GM18499 (cell line): Measurements from ENCODE around the gene GAS7.

ENCODE experiments used
- ATAC-seq: cut with Tn5 transposase; IDR thresholded peaks from one replicate; pipeline ENCODE4 v1.9.1; 2021; ENCODE audit warnings: moderate number of reproducible peaks; ENCODE audit not compliant: insufficient read depth, unreplicated experiment

The GAS7 gene

DNA sequence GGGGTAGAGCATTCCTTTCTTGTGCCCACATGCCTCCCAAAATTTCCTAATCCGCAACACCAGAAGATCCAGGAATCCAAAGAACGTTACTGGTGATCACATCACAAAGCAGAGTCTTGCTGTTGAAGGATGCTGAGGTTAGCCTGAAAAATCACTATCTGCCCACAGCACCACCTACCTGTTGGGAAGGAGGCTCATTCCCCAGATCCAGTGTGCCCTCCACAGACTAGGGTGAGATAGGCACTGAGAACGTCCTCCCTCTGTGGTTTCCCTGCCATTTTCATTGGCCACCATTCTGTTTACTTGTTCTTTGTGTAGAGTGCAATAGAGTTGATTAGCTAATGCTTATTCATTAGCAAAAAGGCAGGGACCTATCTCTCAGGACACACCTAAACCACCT is 323.7 kb downstream of the GAS7 start:
- no peak for ATAC-seq

DNA sequence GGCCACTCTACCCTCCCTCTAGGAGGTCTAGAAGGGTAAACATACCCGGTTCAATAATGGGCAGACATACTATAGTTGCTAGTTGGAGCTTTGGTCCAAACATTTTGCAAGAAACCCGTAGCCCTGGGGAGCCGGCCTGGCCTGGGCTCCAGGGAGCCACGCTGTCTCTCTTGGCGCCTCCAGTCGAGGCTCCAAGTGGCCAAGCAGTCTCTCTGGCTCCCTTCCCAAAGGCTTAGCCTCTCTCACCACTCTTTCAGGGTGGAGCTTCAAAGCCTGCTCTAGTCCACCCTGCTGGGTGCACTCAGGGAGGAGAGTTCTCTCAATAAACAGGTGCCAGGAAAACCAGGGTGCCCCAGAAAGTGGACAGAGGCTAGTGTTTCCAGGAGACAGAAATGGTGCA is 325.6 kb downstream of the GAS7 start:
- no peak for ATAC-seq

DNA sequence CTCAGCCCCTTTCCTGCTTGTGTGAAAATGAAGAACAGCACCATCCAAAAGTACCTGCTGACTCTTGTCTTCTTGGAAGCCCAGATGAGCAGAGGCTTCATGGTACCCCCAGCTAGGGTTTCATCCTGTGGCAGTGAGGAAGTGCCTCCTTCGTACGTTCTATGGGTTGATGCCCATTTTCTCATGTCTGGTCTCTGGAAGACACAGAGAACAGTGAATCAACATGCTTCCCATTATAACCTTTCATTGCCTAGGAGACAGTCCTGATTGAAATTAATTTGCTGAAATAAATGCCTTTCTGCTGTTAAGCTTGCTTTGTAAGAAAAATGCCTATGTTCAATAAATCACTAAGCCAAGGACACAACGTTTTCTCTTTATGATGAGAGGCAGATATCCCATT is 329.9 kb downstream of the GAS7 start:
- ATAC-seq: no peak

DNA sequence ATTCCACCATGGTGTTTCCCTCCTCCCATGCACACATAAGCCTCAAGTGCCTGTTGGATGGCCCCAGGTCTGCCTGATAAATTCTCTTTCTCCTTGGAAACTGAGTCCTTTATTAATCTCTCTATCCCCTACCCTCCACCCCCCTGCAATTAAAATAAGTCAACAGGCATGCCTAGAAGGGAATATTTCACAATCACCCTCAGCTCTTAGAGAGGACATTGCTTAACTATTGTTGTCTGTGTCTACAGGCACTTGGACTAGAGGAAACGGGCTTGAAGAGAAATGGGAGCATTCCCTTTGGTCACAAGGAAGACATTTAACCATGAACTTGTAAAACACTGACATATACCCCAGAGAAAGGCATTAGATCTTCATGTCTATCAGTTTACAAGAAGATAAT is 332.8 kb downstream of the GAS7 start:
- no peak for ATAC-seq

DNA sequence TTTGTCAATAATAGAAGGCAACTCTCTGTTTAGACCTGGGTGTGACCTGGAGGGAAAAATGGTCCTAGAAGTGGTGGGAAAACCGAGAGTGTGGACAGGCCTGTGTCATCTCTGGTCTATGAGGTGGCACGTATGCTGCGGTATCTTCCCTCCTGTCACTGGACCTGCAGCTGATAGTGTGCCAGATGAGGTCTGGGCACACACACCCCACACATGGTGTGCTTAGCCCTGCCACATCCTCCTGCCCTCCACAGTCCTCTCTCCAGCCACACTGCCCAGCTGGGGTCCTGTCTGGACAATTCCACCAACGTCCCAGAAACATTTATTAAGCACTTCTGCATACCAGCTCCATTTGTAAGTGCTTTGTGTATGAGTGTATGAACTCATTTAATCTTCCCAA is 335.5 kb downstream of the GAS7 start:
- no peak for ATAC-seq

DNA sequence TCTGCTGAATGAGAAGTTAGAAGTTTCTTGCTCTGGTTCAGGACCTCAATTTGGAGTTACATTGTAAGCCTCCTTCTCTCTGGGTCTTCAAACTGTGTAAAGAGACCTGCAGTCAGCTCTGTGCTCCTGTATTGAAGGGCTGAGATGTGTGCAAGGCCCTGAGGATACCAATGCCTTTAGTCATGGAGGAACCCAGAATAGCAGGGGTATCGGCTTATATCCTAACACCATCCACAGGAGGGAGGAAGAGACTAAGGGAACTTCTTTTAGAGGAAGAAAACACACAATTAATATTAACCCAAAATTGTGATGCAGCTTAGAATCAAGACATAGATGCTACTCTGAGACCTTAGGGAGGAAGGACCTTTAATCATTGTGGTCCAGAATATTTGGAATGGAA is 336.2 kb downstream of the GAS7 start:
- ATAC-seq: no peak

DNA sequence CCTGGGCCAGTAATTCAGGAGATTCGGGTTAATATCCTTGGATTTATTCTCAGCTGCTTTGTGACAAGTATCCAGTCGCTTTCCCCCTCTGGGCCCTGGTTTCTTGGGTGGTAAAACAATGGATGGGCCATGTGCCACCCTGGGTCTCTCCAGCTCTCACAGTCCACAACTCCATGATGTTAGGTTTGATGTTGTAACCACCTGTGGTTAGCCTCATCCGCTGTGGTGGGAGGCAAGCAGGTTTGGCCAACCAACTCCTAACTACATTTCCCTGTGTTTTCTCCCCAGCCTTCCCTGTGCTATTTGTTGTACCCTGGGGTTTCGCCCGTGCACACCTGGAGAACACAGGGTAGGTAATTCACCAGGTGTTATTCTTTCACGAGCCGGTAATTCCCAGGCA is 337.6 kb downstream of the GAS7 start:
- ATAC-seq: no peak
